EL (cell line): Measurements from ENCODE around the gene ST6GALNAC3.

Experiments
- DNase-seq: peaks from one replicate; pipeline ENCODE4 v3.0.0-alpha.2; 2016

ST6GALNAC3 gene

DNA sequence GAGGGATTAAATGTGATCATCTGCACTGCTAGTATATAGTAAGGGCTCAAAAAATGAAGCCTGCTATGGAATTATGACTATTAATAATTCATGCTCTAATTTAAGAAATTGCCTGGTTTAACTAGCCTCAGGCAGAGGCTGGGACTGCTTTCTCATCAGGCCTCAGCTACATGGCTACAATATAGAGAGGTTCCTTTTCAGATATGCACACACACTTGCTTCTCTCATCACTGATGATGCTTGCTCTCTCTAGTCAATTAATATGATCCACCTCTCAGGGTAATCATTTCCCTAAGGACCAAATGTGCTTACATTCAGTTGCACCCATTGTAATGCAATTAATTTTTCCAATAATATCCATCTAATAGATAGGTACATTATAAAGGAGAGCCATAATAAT is 467.8 kb downstream of the ST6GALNAC3 start:
- DNase-seq: no peak

DNA sequence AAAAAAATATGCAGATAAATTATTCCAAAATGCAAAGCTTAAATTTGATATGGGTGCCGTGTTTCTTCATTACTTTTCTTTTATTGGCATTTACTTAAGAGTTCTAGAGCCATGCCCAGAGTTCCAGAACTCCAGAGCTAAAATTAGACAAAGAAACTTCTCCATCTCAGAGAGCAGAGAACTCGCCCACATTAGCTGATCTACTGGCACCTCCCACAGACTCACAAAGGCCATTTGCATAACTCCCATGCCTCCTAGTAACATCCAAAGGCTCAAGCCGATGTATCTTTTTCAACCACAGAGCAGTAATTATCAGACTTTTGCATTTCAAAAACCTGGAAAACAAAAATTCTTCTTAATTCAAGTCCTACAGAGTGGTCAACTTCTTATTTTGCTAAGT is 468.9 kb downstream of the ST6GALNAC3 start:
- DNase-seq: no peak

GRCh38 chr1:76546354-76546933 is 471.9 kb downstream of the ST6GALNAC3 start:
- DNase-seq: no peak

GRCh38 chr1:76547916-76548315 is 473.4 kb downstream of the ST6GALNAC3 start:
- no peak for DNase-seq

DNA sequence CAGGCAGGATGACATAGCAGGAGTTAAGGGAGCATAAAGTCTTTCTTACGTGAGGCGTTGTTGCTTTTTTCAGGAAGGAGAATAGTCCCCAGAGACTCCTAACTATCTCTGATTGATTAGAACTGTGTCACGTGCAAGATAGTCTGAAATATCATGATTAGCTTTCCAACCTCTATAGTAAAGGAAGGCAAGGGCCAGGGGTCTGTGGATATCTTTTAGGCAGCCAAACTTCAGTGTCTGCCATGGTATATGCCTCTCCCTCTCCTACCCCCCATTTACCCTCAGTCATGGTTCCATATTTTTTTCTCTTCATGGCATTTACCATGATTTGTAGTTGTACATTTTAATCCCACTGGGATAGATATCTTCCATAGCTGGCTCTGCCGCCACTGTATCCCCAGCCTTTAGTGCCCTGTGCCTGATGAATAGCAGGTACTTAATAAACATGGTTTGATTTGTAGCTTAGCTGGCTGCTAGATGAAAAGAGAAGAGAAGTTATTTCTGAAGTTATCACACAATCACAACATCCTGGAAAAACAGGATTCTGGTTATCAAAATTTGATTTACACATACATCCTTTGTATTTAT is 474.1 kb downstream of the ST6GALNAC3 start:
- DNase-seq: no peak

DNA sequence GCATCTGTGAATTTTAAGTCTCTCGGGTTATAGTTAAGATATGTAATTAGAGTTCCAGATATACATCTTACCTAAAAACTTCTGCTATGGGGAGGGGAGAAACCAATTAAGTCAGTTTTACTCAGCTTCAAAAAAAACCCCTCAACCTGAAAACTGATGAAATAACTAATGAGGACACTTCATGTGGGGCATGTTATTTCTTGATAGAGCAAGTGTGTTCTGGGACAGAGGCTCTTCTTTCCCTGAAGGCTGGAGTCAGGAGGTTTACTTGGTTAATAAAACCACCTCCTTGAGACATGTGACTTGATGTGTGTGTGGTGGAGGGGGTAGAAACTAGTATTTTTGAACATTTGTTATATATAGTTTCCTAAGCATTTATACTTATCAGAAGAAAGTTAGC is 479.7 kb downstream of the ST6GALNAC3 start:
- DNase-seq: no peak

GRCh38 chr1:76562292-76562691 is 487.7 kb downstream of the ST6GALNAC3 start:
- no peak for DNase-seq

GRCh38 chr1:76568573-76569238 is 494.2 kb downstream of the ST6GALNAC3 start:
- no peak for DNase-seq

DNA sequence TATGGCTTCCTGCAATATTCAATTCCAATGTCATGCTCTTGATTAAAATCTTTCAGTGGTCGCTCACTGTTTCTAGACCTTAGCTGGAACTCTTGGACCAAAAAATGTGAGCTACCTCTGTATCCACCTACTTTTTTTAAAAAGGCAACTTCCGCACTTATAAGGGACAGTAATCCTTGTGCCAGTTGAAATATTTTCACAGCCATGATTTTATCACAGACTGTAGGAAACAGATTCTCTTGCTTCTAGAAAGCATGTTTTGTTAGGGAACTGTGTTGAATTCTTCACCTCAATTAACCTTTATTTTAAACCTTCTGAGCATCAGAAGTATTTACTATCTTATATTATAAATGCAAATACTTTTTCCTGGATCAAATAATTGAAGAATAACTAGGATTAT is 496.7 kb downstream of the ST6GALNAC3 start:
- DNase-seq: no peak

DNA sequence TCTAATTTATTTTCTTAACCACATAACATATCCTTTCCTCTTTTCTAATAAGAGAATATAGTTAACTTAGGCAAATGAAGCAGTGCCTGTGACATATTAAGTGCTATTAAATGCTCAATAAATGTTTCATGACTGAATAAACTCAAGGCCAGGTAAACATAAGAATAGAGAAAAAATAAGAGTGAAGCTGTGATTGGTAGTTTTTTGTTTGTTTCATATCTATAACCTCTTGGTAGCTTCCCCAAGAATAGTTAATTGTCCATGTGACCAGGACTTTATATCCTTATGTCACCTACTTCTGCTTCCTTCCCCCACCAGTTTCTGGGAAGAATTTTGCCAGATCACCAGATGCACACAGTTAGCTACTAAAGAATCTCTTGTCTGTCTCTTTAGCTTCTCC is 497.7 kb downstream of the ST6GALNAC3 start:
- no peak for DNase-seq

DNA sequence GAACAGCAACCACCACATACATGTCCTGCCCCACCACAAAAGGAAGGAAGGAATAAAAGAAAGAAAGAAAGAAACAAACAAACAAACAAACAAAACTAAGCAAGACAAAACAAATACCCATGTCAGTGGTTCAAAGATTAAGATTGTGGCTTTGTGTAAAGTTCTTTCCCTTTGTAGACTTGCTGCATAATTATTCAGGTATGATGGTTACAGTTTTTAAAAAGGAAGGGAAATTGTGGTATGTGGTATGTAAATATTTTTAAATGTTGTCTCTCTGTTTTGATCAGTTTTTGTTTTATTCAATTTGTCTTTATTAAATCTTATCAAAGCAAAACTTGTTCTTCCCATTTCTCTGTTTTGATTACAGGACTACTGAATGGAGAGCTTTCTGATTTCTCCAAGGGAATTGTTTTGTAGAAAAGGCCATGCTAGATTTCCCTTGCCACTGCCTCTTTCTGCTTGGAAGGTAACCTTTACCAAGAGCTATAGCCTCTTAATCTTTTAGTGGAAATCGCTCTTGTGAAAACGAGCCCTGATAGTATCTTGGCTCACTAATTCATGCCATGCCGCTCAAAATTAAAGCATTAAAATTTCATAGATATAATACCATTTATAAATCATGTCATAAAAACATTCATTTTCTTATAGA is 502.5 kb downstream of the ST6GALNAC3 start:
- DNase-seq: no peak

DNA sequence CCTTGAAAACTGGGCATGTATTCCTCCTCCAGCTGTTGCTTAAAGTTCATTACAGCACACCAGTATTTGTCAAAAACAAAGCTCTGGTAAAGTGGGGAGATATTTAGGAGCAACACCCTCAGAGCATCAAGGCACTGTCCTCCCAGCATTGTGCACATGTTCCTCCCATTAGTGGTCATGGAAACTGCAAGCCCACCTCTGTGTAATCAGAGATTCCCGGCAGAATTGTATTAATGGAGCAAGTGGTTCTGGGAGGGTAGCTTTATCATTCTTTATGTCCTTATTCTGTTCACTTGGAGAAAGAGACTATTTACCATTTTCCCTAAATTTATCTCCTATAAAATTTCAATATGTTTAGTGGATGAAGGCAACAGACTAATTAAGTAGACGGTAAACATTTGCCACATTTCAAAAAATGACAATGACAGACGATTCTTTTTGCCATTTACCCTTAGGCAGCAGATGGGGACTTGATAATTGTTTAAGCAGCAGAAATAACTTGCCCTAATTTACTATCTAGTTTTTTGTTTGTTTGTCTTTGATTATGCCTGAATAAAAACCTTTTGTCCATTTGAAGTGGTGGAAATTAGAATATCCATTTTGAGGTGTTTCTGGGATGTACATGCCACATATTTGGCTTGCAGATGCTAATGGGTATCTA is 503.1 kb downstream of the ST6GALNAC3 start:
- no peak for DNase-seq

DNA sequence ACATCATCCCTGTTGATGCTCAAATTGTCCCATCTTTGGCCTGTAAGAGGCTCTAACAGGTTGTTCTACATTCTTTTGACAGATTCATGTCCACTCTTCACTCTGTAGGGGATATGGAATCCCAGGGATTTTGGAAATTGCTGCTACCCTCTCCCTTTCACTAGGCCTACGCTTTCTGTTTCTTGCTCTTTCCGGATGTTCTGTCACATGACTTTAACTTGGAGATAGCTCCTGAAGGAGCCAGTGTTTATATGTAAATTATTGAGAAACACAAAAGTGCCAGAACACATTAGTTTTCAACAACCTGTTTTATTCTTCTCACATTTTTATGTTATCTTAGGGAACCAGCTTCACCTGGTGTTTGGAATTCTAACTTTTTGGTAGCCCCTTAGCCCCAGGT is 505.7 kb downstream of the ST6GALNAC3 start:
- DNase-seq: no peak

- DNase-seq: no peak
Measured at GRCh38 chr1:76581712-76582111, 507.2 kb downstream of the ST6GALNAC3 start.

DNA sequence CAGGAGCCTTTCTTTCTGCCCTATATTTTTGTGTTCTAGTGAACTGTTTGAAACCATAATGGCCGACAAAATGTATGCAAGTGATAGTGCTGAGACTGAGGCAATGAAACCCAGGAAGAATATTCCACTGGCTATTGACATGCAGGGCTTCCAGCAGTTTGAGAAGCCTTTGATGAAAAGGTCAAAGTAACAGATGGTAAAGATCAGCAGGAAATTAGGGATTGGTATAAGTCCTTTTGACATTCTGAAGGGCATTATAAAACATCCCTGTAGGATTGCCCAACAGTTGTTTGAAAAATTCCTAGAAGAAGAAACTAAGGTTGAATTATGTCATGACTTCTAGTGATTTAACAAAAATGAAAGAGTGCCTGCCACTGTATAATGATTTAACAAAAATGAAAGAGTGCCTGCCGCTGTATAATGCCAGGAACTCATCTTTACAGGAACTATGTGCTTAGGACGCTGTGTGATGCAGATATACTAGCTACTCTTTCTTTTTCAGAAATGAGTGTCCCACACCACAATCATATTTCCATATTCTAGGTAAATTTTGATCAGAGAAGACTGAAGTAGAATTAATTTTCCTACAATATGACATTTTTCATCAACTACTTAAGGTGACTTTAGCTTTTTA is 508.8 kb downstream of the ST6GALNAC3 start:
- no peak for DNase-seq

DNA sequence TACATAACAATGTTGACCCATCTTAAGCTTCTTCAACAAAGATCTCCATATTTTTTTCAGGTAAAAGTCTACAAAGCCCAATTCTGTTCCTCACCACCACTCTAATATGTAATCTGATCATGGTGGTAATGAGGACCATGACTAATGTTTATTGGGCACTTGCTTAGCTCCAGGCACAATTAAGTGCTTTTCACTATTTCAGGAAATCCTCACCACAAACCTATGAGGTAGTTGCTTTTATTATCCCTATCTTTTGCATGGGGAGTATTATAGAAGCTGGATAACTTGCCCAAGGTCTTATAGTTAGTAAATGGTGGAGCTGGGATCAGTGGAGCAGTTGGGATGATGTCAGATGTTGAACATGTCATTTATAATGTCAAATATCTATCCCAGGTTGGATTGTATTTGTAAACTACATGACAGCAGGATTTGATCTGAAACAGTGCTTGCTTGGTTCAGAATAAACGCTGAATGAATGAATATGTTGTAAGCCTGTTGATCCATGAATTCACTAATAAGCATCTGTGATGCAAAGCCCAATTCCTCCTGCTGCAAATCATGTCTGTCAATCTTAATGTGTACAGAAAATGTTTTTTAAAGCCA is 509.4 kb downstream of the ST6GALNAC3 start:
- no peak for DNase-seq

DNA sequence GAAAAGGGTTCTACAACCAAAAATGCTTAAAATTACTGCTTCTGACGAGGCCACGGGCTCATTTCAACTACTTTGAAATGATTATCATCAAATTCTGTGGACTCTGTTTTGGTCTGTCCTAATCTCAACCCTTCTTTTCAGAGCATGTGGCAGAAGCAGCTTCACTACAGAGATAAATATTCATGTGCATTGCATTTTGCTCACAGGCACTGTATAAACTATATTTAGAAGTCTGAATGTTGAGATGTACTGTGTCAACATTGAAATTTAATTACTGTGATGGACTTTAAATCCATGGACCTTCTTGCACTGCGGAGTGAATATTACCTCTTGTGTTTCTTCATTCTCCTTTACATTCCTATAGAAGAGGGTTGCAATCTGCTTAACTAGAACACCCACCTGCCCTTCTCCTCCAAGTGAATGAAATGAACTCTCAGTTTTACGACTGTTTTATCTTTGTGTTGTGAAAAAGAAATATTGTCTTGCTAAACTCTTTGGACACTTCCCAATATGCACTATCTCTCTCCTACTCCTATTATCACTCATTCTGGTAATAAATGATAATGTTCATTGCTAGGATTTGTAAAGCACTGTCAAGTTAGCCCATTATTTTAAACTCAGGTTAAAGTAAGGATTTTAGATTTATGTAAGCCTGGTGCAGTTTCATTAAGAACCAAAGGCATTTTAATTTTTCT is 511.6 kb downstream of the ST6GALNAC3 start:
- no peak for DNase-seq

GRCh38 chr1:76587212-76587611 is 512.7 kb downstream of the ST6GALNAC3 start:
- DNase-seq: no peak

GRCh38 chr1:76591461-76591860 is 516.9 kb downstream of the ST6GALNAC3 start:
- no peak for DNase-seq

GRCh38 chr1:76591963-76592362 is 517.4 kb downstream of the ST6GALNAC3 start:
- no peak for DNase-seq

DNA sequence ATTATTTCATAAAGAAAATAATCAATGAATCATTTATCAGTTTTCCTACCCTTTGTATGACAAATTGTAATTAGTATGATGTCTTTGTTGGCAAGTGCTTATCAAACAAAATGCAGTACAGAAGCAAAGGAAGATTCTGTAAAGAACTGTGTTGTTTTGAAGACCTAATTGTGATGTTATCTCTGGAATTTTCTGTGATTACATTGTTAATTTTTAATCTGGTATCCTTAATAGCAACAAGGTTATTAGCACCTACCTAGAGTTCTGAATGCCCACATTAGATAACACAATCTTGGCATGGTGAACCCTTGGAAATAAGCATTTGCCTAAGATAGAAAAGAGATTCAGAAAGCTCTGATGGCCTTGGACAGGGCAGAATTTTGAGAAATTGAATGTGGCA is 518.6 kb downstream of the ST6GALNAC3 start:
- no peak for DNase-seq

GRCh38 chr1:76593618-76594017 is 519.1 kb downstream of the ST6GALNAC3 start:
- peak; percentile 0 for DNase-seq
